ENCODE measurements around the gene HIGD2B. TPM values are rescaled to one million over a fixed set of nuclear protein-coding genes. Genes with fewer than 3 reads are reported as not detected.

Gene HIGD2B
- total RNA-seq, 4 donors from 2014 or later, result not detected

DNA sequence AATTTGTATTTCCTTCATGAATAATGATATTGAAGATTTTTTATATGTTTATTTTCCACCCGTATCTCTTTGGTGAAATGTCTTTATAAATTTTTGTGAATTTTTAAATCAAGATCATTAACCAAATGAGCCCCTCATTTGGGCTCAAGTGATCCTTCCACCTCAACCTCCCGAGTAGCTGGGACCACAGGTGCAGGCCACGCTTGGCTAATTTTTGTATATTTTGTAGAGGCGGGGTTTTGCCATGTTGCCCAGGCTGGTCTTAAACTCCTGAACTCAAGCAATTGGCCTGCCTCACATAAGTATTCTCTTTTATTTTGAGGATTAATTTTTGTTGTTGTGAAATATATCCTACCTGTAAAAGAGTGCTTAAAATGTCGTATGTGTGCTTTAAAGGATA, 5.0 kb upstream of the HIGD2B start:
- TF ChIP-seq, protein P1, sequence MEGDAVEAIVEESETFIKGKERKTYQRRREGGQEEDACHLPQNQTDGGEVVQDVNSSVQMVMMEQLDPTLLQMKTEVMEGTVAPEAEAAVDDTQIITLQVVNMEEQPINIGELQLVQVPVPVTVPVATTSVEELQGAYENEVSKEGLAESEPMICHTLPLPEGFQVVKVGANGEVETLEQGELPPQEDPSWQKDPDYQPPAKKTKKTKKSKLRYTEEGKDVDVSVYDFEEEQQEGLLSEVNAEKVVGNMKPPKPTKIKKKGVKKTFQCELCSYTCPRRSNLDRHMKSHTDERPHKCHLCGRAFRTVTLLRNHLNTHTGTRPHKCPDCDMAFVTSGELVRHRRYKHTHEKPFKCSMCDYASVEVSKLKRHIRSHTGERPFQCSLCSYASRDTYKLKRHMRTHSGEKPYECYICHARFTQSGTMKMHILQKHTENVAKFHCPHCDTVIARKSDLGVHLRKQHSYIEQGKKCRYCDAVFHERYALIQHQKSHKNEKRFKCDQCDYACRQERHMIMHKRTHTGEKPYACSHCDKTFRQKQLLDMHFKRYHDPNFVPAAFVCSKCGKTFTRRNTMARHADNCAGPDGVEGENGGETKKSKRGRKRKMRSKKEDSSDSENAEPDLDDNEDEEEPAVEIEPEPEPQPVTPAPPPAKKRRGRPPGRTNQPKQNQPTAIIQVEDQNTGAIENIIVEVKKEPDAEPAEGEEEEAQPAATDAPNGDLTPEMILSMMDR (IDR thresholded peaks at IDR 0.05), result no peak
- no peak for TF ChIP-seq POLR2A (IDR thresholded peaks at IDR 0.05)
- Histone ChIP-seq H3K9me3 (no peaks in the 10 kb centered on the region), H3K27me3 (no peaks in the 10 kb centered on the region), H3K4me3 (no peak overlapping the region), H3K4me1 (no peaks in the 10 kb centered on the region), H3K27ac (no peak overlapping the region), H3K36me3 (no peaks in the 10 kb centered on the region)
- intact Hi-C loops (cut with DNase I; ENCODE audit: low total_unique reads), result no loop called here
- DNase-seq, result no peak

DNA sequence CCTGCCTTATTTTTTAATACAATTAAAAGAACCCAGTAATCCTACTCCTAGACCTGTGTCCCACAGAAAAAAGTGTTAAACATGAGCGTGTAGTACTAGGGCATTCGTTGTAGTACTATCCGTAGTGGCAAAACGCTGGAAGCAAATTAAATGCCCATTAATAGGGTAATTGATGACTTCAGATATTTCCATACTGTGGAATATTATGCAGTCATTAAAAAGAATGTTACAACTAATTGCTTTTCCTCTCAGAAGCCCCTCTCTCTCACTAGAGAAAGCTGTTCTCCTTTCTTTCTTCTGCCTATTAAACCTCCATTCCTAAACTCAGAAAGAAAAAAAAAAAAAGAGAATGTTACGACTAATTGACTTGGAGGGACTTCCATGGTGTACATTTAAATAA, 2.7 kb upstream of the HIGD2B start:
- H3K4me1 ChIP-seq, result no peaks in the 10 kb centered on the region
- H3K36me3 ChIP-seq, result no peaks in the 10 kb centered on the region
- intact Hi-C loops (cut with DNase I; ENCODE audit: low total_unique reads), result no loop called here
- TF ChIP-seq POLR2A (IDR thresholded peaks at IDR 0.05), result no peak
- TF ChIP-seq, protein P1 (IDR thresholded peaks at IDR 0.05), result no peak
- no peak overlapping the region for H3K4me3 ChIP-seq
- DNase-seq, result no peak
- no peaks in the 10 kb centered on the region for H3K9me3 ChIP-seq
- H3K27me3 ChIP-seq, result no peaks in the 10 kb centered on the region
- no peak overlapping the region for H3K27ac ChIP-seq

DNA sequence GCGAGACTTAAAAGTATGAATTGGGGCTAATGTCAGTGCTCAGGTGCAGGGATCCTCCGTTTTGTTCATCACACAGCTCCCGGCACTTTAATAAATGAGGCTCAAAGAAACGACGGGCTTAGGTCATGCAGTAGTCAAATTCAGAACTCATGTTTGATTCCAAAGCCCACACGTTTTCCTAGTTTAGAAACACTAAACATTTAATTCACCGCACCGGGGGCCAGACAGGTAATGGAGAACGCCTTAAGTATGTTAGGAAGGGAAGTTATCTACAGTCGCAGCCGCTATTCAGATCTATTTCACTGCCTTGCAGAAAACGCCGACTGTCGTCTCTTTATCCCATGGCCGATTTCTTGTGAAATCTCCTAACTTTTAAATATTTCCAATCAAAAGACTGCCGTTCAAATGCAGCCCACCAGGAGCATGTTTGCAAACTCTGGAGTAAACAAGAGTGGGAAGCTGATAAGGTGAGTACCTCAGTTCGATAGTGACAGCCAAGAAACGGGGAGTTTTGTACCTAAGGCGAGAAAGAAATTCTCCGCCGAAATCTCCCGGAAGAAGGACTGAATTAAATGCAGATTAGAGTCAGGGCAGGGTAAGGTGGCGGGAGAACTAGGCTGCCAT, 569 bp downstream of the HIGD2B start:
- no peak for TF ChIP-seq POLR2A (IDR thresholded peaks at IDR 0.05)
- TF ChIP-seq, protein P1 (IDR thresholded peaks at IDR 0.05), result no peak
- Histone ChIP-seq H3K27me3 (no peaks in the 10 kb centered on the region), H3K27ac (peak overlapping the region; percentile 75 to 87), H3K36me3 (no peaks in the 10 kb centered on the region), H3K9me3 (no peaks in the 10 kb centered on the region), H3K4me3 (peak overlapping the region; percentile 70 to 76), H3K4me1 (no peaks in the 10 kb centered on the region)
- no peak for DNase-seq
- intact Hi-C loops (cut with DNase I; ENCODE audit: low total_unique reads), result no loop called here

DNA sequence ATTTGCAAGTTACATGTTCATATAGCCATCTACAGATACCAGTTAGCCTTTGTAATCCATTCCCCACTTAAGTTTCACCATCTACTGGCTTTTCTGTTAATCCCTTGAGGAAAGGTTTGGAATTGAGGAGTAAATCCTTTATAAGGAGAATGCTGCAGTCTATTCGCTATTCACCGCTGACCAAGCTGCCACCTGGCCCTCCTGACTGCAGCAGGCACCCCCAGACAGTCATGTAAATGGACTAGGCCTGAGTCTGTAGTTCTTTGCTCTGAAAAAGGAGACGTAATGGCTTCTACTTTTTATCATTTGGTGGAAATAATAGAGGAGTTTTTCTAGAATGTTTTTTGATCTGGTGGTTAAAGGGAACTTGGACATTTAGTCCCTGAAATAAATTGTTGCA, 3.2 kb downstream of the HIGD2B start:
- H3K36me3 ChIP-seq, result no peaks in the 10 kb centered on the region
- DNase-seq, result no peak
- H3K9me3 ChIP-seq, result no peaks in the 10 kb centered on the region
- H3K4me1 ChIP-seq, result no peaks in the 10 kb centered on the region
- no peak overlapping the region for H3K4me3 ChIP-seq
- no peak for TF ChIP-seq POLR2A (IDR thresholded peaks at IDR 0.05)
- TF ChIP-seq, protein P1 (IDR thresholded peaks at IDR 0.05), result no peak
- intact Hi-C loops (cut with DNase I; ENCODE audit: low total_unique reads), result no loop called here
- H3K27ac ChIP-seq, result no peak overlapping the region
- H3K27me3 ChIP-seq, result no peaks in the 10 kb centered on the region

DNA sequence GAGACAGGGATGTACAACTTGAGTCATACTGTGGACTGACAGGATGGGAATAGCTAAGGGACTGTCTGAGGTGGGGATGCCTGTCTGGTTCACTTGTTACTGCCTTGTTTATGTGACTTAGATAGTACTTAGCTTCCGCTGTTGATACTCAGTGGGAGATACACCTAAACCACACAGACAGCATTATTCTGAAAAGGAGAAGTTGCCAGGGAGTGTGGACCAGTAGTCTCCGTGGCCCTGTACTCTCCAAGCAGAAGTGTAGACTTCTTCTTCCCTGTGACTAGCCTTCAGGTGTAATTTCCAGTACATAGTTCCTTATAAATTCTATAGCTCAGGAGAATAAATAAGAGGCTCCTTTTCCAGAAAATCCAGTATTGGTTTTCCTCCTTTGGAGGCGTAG, 5.1 kb downstream of the HIGD2B start:
- no peak overlapping the region for H3K27ac ChIP-seq
- H3K4me1 ChIP-seq, result no peaks in the 10 kb centered on the region
- H3K9me3 ChIP-seq, result no peaks in the 10 kb centered on the region
- no peaks in the 10 kb centered on the region for H3K36me3 ChIP-seq
- H3K4me3 ChIP-seq, result no peak overlapping the region
- no peaks in the 10 kb centered on the region for H3K27me3 ChIP-seq
- TF ChIP-seq, protein P1 (IDR thresholded peaks at IDR 0.05), result no peak
- TF ChIP-seq POLR2A (IDR thresholded peaks at IDR 0.05), result no peak
- intact Hi-C loops (cut with DNase I; ENCODE audit: low total_unique reads), result no loop called here
- no peak for DNase-seq
